HG03575 (cell line): Measurements from ENCODE around the gene SLC5A8.

Experiments used
- ATAC-seq: cut with Tn5 transposase; IDR thresholded peaks from one replicate; pipeline ENCODE4 v1.9.1; 2021; ENCODE audit not compliant: unreplicated experiment, insufficient number of reproducible peaks, low FRiP score; ENCODE audit errors: extremely low read depth

Gene SLC5A8, protein sequence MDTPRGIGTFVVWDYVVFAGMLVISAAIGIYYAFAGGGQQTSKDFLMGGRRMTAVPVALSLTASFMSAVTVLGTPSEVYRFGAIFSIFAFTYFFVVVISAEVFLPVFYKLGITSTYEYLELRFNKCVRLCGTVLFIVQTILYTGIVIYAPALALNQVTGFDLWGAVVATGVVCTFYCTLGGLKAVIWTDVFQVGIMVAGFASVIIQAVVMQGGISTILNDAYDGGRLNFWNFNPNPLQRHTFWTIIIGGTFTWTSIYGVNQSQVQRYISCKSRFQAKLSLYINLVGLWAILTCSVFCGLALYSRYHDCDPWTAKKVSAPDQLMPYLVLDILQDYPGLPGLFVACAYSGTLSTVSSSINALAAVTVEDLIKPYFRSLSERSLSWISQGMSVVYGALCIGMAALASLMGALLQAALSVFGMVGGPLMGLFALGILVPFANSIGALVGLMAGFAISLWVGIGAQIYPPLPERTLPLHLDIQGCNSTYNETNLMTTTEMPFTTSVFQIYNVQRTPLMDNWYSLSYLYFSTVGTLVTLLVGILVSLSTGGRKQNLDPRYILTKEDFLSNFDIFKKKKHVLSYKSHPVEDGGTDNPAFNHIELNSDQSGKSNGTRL

DNA sequence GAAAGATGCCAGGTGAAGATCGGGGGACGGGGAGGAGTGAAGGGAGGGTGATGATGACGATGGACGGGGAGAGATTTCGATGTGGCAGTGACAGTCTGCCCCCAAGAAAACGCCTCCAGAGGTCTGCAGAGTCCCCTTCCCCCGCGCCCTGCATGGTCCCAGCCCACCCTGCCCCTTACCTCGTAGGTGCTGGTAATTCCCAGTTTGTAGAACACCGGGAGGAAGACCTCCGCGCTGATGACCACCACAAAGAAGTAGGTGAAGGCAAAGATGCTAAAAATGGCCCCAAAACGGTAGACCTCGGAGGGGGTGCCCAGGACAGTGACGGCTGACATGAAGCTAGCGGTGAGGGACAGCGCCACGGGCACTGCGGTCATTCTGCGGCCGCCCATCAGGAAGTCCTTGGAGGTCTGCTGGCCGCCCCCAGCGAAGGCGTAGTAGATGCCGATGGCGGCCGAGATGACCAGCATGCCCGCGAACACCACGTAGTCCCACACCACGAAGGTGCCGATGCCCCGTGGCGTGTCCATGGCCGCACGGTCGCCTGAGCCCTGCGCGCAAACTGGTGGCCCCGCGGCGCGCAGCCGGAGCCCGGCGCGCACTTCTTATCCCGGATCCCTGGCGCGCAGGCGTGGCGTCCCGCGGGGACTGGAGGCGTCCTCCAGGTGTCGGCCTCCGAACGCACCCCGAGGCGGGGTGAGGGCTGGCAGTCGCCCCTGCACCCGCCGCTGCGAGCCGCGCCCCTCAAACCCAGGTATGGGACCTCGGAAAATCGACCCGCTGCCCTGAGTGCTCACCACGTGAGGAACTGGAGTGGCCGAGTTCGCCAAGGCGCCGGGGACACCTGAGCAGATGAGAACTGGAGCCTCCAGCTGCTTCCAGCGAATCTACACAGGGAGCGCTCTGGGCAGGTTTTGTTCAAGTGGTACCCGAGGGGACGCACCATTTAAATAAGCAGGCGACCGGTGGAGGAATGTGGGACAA lies at the start of gene SLC5A8:
Gene SLC5A8, minus strand, starts transcription at position 920 of the 984 bp plus-strand sequence. Its CDS starts 390 bp downstream, at position 530.
- ATAC-seq, result no peak

DNA sequence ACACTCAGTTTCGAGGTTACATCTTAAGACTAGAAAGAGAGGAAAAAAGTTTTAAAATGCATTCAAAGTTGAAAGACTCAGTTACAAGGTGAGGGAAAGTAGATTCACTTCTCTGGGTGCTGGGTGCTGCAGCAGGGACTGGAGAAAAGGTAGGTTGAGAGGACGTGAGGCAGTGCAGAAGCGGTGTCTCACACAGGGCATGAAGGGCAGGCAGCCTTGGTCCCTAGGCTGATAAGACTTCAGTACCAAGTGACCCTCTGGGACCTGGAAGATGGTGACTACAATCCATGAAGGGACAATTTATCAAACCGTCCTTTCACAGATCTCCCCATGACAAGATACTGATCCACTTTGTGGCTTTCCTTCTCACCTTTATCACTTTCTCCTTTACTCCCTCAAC lies 47.3 kb upstream of the SLC5A8 start:
- no peak for ATAC-seq

DNA sequence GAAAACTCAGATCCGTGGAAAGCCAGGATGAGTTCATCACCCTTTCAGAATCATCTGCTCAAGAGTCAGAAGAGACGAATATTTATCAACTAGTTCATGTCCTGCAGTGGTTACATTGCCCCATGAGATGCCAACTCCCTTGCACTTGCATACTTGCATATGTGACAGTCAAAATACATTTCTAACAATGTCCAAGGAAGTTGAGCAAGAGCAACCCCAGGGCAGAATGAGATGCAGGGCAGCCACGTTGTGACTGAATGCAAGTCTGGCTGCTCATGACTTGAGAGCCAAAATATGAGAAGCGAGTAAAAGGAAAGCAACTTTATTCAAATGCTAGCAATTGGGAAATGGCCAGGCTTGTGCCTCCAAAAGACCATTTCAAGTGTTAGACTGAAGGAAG lies 46.2 kb upstream of the SLC5A8 start:
- ATAC-seq, result no peak

DNA sequence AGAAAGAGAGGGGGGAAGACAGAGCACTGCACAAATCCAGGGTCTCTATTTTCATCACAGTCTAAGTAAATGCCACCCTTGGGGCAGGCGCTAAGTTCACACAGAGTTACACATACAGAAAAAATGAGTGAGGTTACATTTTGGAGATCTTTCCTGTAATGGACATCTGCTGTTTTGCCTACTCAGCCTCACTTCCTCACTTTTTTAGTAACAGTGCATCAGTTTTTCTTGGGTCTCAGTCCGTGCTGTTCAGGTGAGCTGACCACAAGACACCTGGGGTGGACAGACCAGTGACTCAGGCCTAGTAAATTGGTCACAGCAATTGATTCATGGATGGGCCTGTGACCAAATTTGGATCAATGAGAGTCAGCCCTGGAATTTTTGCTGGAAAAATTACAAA lies 33.6 kb upstream of the SLC5A8 start:
- ATAC-seq, result no peak

DNA sequence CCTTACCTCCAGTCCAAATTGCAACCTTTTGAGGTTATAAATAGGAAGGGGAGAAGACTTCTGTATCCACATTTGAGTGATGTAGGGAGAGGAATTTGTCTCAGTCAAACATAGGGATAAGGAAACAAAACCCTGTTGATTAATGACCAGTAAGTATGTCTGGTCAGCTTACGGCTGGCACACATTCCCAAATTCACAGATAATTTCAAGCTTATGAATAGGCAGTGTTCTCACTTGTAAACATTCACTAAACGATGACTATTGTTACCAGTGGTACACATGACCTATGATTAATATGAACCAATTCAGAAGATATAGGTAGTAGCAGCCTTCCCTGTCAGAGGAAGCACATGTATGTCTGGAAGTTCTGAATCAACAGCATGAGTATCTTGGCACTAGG lies 33.0 kb upstream of the SLC5A8 start:
- ATAC-seq, result no peak

DNA sequence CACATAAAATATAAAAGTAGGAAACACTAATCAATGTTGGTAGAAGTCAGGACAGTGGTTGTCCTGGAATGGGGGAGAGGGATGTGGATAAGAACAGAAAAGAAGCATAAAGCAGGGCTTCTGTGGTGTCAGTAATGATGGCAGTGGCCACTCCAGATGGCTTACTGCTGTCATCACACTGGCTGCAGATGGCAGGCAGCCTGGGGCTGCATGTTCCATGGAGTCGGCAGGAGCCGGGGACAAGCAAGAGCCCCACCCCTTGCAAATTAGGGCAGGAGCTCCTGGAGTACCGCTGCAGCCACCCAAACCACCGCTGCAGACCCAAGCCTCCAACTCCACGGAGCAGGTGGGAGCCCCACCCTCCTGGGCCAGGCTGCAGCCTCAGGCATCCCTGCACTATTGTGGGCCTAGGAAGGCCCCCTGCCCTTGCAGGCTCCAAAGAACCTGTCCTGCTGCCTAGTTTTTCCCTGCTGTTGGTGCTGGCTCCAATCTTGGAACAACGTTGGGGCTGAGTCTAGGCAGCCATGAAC lies 28.8 kb upstream of the SLC5A8 start:
- ATAC-seq, result no peak

DNA sequence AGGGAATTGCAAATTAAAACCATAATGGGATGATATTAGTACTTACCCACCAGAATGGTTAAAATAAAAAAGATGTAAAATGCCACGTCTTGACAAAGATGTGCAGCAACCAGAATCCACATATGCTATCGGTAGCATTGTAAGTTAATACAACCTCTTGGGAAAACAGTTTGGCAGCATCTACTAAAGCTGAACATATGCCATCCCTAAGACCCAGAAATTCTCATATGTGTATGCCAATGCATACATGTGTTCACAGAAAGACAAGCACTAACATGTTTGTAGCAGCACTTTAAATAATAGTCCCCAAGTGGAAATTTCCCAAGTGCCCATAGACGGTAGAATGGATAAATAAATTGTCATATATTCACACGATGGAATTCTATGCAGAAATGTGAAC lies 28.3 kb upstream of the SLC5A8 start:
- ATAC-seq, result no peak

DNA sequence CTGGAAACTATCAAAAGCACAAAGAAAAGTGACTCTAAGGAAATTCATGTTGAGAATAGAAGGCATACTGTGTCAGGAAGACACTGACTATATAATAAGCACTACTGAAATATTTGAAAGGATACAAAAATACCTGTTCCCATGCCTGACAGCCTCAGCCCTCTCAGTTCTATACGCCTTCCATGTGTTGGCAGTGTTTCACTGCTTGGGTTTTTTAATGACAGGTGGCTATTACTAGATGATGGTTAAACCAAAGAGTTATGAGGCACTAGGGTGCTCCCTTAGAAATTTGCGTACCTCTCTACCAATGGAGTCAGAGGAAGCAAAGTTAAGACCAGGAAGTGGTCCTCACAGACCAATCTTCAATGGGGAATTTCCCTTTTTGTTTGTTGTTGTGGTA lies 25.6 kb upstream of the SLC5A8 start:
- ATAC-seq, result no peak

DNA sequence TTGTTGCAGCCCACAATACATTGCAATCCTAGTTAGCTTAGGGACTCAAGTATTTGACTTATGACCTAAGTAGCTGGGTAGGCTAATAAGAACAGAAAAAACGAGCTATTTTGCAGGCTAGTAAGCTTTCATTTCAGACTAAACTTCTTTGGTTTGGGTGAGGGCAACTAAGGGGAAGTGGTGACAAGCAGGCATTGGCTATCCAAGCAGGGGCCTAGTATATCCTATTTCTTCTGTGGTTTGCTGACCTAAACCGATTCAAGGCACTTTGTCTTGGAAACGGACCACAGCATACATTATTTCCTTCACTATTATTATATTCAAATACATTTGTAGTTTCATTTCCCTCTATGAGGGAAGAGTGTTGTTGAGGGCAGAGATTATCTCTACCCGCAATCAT lies 21.6 kb upstream of the SLC5A8 start:
- ATAC-seq, result no peak

DNA sequence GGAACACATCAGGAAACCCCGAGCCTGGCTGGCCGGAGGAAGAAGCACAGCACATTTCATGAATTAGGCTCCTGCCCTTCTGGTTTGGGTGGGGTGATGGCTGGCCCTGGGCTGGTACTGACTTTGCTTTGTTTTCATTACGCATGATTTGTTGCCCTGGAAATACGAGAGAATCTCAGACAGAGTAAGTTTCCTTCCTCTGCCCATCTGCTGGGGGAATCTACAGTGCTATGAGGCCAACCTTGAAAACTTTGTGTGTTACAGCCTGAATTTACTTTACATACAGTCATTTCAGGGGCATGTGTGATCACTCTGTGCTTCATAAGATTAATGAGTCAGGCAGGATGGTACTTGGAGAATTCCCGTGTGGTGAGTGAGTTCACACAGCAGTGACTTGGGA lies 20.5 kb upstream of the SLC5A8 start:
- ATAC-seq, result no peak

DNA sequence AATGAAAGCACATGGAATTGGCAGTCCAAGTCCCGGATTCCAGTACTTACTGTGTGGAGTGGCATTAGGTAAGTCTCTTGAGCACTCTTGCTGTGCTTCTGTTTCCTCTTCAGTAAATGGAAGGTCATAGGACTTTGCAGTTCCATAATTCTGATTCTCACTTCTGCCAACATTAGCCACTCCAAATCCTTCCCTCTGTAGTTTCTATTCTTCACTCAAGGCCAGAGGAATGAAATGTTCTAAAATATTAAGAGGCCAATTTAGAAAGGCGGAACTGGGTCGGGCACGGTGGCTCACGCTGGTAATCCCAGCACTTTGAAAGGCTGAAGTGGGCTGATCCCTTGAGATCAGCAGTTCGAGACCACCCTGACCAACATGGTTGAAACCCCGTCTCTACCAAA lies 19.8 kb upstream of the SLC5A8 start:
- ATAC-seq, result no peak

DNA sequence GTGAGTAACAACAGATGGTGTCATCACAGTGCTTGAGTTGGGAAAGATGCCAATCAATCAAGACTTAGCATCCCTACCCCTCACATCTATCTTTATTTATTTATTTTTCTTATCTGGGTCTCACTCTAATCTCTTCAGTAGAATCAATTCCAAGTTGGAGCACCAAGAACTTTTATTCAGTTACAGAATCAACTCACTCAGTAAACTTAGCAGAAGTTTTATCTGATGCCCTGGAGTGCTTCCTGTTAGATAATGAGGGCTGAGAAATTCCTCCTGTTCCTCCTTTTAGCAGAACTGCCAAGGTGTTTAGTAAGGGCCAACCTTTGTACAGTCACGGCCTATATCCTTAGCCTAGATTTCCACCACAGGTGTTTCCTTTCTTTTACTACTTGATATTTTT lies 11.3 kb upstream of the SLC5A8 start:
- no peak for ATAC-seq

DNA sequence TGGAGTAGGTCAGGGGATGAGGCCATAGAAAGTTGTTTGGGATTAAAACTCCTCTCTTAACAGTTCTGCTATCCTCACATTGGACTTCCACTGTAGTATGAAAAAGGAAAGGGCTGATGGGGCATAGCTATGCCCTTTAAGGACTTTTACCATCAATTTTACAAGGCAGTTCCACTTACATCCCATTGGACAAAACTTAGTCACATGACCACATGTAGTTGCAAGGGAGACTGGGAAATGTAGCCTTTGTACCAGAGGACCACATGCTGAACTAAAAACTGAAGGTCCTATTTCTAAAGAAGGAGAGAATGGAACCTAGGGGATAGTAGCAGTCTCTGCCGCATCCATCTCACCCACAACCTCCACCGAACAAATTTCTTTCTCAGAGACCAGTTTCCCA lies 6.8 kb upstream of the SLC5A8 start:
- ATAC-seq, result no peak

DNA sequence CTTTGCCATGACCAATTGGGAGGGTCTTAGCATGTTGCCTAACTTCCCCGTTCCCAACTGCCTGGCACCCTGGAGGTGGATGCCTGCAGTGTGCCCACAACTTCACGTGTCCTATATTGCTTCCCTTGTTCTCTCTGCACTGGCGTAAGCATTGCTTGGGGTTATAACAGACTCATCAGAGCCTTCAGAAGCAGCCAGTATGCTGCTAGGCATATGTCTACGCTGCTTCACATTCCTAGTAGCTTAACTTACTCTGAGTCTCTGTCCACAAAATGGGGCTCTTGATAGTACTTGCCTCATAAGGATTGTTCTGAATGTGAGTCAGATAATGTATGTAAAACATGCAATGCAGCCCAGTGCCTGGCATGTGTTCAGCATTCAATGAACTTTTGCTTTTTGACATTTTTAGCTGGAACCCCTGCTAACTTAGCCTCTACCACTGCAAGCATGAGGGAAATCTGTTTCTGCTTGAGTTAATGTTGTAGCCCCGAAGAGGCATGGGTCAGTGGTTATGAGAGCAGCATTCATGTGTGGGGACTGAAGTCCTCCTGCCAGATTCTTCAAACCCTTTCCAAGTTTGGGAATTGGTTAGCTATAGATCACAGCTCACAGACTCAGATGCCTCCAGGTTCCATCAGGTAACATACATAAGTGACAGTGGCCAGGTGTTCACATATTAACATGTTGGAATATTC lies 2.8 kb downstream of the SLC5A8 start:
- ATAC-seq, result no peak

DNA sequence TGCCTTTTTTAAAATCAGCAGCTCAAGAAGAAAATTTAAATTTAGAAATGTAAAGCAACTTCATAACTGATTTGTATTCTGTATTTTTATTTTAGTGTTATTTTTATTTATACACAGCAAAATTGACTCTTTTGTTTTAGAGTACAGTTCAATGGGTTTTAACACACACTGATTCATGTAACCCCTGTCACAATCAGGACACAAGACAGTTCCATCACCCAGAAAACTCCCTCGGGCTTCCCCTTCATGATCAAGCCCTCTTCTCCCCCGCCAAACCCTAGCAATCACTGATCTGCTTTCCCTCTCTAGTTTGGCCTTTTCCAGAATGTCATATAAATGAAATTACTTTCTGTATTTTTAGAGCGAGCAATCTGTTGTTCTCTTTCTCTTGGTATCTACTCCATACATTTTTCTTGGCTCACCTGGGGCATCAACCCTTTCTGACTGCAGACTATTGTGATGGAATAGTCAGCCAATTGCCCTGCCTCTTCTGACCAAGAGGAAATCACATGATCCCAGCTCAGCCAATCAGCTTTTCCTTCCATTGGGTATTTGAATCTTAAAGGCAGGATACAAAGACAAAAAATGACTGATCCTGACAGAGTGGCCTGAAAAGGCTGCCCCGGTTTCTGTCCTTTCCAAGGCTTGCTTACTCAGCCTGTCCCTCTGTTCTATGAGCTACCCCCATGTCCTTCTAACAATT lies 5.3 kb downstream of the SLC5A8 start:
- no peak for ATAC-seq

DNA sequence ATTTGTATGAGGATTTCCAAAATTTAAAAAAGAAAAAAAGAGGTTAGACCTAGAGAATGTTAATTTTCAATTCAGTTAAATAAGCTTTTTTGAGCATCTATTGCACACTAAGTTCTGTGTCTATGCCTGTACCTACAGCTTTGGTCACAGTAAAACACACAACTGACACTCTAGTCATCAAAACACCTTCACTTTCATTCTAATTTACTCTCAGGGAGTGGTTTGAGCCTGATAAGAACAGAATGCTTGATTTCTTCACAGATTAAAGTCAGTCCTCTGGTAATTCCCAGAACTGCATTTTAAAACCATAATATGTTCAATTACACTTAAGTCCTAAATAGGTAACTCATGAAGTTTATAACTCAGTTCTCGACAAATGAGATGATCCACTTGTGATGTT lies 9.2 kb downstream of the SLC5A8 start:
- ATAC-seq, result no peak

DNA sequence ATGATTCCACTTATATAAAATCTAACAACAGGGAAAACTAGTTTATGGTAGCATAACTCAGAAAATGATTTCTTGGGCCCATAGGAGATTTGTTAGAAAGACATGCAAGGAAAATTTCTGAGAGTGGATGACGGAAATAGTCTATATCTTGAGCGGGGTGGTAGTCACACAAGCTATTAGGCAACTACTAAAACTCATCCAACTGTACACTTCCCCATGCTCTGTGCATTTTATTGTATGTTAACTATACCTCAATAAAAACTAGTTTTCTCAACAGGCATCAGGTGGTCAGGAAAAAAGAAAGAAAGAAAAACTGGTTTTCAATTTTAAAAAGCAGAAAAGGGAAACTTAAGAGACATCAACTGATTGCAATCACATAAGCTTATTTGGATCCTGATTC lies 9.9 kb downstream of the SLC5A8 start:
- ATAC-seq, result no peak

DNA sequence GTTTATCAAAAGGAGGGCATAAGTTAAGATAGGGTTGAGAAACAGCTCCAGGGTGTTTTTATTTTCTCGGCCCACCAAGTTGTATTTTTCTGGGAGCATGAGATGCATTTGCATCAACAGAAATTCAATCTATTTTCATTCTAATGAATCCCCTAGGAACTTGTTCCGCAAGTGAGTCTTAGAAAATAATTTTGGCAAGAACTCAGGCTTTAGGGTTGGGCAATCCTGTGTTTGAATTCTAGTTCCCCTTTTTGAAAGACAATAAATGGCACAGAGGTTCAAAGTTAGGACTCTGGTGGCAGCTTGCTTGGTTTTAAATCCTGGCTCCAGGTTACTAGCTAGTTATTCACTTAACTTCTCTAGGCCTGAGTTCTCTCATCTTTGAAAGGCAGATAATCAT lies 23.7 kb downstream of the SLC5A8 start:
- no peak for ATAC-seq
